ENCODE measurements around the gene CLDN2. TPM values are rescaled to one million over a fixed set of nuclear protein-coding genes. Genes with fewer than 3 reads are reported as not detected.

The CLDN2 gene
- total RNA-seq, 4 donors from 2014 or later: 0.16 TPM; not detected in 3

GRCh38 chrX:106901781-106902219 is 18.4 kb upstream of the CLDN2 start:
- Histone ChIP-seq H3K4me1 (peaks cover 13 to 30% of the 10 kb centered on the region in 2 donors), H3K36me3 (no peaks in the 10 kb centered on the region), H3K4me3 (no peak overlapping the region), H3K27me3 (no peaks in the 10 kb centered on the region), H3K9me3 (no peaks in the 10 kb centered on the region), H3K27ac (no peak overlapping the region)
- in situ Hi-C loops (cut with MboI; ENCODE audit: low sequenced_read_pairs in 4 of 4): no loop called here
- intact Hi-C loops (cut with DNase I; ENCODE audit: low total_unique reads): no loop called here
- DNase-seq (no peak), ATAC-seq (no peak)
- TF ChIP-seq CTCF (IDR thresholded peaks at IDR 0.05 in 4 of 5, conservative IDR thresholded peaks at IDR 0.05 in 1 of 5) (no peak), POLR2A (IDR thresholded peaks at IDR 0.05) (no peak)

GRCh38 chrX:106902684-106903083 is 17.5 kb upstream of the CLDN2 start:
- no peaks in the 10 kb centered on the region for H3K27me3 ChIP-seq
- no peaks in the 10 kb centered on the region for H3K36me3 ChIP-seq
- peaks cover 13 to 30% of the 10 kb centered on the region in 2 donors for H3K4me1 ChIP-seq
- TF ChIP-seq CTCF (IDR thresholded peaks at IDR 0.05 in 4 of 5, conservative IDR thresholded peaks at IDR 0.05 in 1 of 5): no peak
- TF ChIP-seq POLR2A (IDR thresholded peaks at IDR 0.05): no peak
- H3K4me3 ChIP-seq: no peak overlapping the region
- H3K27ac ChIP-seq: peak overlapping the region; percentile 68 to 81 (median 78)
- intact Hi-C loops (cut with DNase I; ENCODE audit: low total_unique reads): no loop called here
- no peak for ATAC-seq
- in situ Hi-C loops (cut with MboI; ENCODE audit: low sequenced_read_pairs in 4 of 4): no loop called here
- DNase-seq: no peak
- H3K9me3 ChIP-seq: no peaks in the 10 kb centered on the region

DNA sequence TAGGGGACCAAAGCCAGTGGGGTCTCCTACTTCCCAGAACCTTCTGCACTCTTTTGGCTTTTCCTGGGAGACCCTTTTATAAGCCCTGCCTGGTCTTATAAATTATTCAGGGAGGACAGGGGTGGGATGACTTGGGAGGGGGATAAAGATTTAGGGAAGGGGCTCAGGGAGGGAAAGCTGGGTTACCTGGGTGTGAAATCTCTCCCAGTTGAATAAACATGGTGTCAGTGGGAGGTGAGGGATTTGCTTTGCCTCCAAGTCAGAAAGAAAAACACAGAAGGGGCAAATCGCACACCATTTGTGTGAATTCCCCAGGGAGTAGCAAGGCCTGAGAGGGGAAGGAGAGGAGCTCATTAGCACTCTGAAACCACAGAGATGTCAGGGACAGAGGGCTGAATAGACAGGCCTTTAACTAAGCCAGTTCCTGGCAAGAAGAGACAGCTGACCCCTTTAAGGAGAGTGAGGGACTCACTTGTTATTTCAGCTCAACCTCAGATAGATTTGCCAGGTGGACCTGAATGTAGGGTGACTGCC is 16.8 kb upstream of the CLDN2 start, which contains the start of gene RIPPLY1:
Gene RIPPLY1 (minus strand): TSS at position 51 of the 534 bp plus-strand sequence. CDS start 54 bp downstream, outside the sequence.
- H3K36me3 ChIP-seq: no peaks in the 10 kb centered on the region
- in situ Hi-C loops (cut with MboI; ENCODE audit: low sequenced_read_pairs in 4 of 4) (no loop called here), intact Hi-C loops (cut with DNase I; ENCODE audit: low total_unique reads) (no loop called here)
- no peak within 1 kb of the TSS for H3K4me3 ChIP-seq
- DNase-seq (no peak), ATAC-seq (peak in 1 of 2 donors; percentile 6)
- H3K27me3 ChIP-seq: no peaks in the 10 kb centered on the region
- H3K4me1 ChIP-seq: peaks cover 13 to 30% of the 10 kb centered on the region in 2 donors
- peak within 1 kb of the TSS; percentile 68 to 81 (median 78) for H3K27ac ChIP-seq
- no peaks in the 10 kb centered on the region for H3K9me3 ChIP-seq
- TF ChIP-seq CTCF (IDR thresholded peaks at IDR 0.05 in 4 of 5, conservative IDR thresholded peaks at IDR 0.05 in 1 of 5) (no peak), POLR2A (IDR thresholded peaks at IDR 0.05) (no peak)

DNA sequence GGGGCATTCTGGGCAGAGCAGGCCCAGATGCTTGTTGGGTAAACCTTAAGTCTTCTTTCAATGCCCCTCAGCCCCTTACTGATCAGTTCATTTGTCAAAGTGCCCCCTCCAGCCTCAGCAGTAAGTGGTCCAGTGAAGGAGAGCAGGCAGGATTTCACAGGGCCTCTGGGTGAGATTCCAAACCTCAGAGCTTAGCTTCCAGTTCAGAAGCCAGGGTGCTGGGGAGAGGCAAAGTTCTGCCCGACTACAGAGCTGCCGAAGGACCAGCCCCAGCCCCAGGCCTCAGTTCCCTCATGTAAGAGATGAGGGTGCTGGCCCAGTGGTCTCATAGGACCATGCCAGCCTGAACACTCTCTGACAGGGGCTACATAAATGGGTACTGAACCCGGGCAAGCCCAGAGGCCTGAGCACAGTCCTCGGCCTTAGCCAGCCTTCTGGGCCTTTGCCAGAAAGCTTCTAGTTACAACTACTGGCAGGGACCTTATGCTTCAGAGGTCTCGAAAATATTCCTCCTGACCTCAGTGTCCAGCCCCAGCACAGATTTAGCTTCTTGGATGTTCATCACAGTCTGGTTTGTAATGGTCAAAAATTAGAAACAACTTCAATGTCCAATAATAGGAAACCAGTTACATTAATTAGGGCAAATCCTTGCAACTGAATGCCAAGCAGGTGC is 16.2 kb upstream of the CLDN2 start:
- in situ Hi-C loops (cut with MboI; ENCODE audit: low sequenced_read_pairs in 4 of 4): no loop called here
- DNase-seq (peak; percentile 36 to 68), ATAC-seq (peak; percentile 86 to 91)
- Histone ChIP-seq H3K4me3 (no peak overlapping the region), H3K4me1 (peaks cover 13 to 30% of the 10 kb centered on the region in 2 donors), H3K9me3 (no peaks in the 10 kb centered on the region), H3K36me3 (no peaks in the 10 kb centered on the region), H3K27me3 (no peaks in the 10 kb centered on the region), H3K27ac (peak overlapping the region; percentile 68 to 81 (median 78))
- TF ChIP-seq POLR2A (IDR thresholded peaks at IDR 0.05) (no peak), CTCF (IDR thresholded peaks at IDR 0.05 in 4 of 5, conservative IDR thresholded peaks at IDR 0.05 in 1 of 5) (no peak)
- intact Hi-C loops (cut with DNase I; ENCODE audit: low total_unique reads): no loop called here

All from gastrocnemius medialis (tissue), 4 donors.